CD4-positive, alpha-beta T cell (primary cell): ENCODE measurements around the gene RSBN1L. TPM values are rescaled to one million over a fixed set of nuclear protein-coding genes. Genes with fewer than 3 reads are reported as not detected.
"Not testable (repeated sequence)": the region's sequence is repeated elsewhere in the genome, so short reads cannot be mapped to it uniquely, and the experiment has no call there.

Experiments used
- ATAC-seq: fragments of 200-7000 bp; cut with Tn5 transposase; one replicate; pipeline ENCODE4 v1.10.0; 2022; ENCODE audit warnings: mild to moderate bottlenecking; ENCODE audit not compliant: poor library complexity
- CTCF ChIA-PET: fragments of 350-600 bp; sonication (Branson Sonifier 250); formaldehyde crosslinking; loops from one replicate; lab custom pipeline; 2021; ENCODE audit warnings: antibody characterized with exemption, inconsistent platforms; lab: Charles Lee
- POLR2A ChIA-PET: fragments of 350-600 bp; sonication (Branson Sonifier 250); formaldehyde crosslinking; loops from one replicate; lab custom pipeline; 2021; ENCODE audit warnings: antibody characterized with exemption, inconsistent platforms; lab: Charles Lee
- DNase-seq, 14 experiments: peaks; one replicate each; pipeline ENCODE4 v3.0.0-alpha.2; 2013 to 2020; ENCODE audit warnings: mixed read lengths in 2 of 14
- H3K27ac ChIP-seq, 2 donors: one replicate each; pipeline versions ENCODE4 v1.5.1 to v1.7.0; 2013; ENCODE audit warnings: low read length in 2 of 2, low read depth in 1 of 2, mild to moderate bottlenecking in 1 of 2
- H3K27me3 ChIP-seq, 2 experiments: 1 replicate in 1 of 2; 2 replicates in 1 of 2; pipeline versions ENCODE4 v1.6.1 to v1.7.0; 2013; ENCODE audit warnings: low read length in 2 of 2, control low read depth in 1 of 2, mild to moderate bottlenecking in 1 of 2, moderate library complexity in 1 of 2; ENCODE audit not compliant: insufficient read depth in 2 of 2, control insufficient read depth in 1 of 2
- H3K36me3 ChIP-seq: one replicate; pipeline ENCODE4 v1.6.1; 2013; ENCODE audit warnings: low read length, control low read depth; ENCODE audit not compliant: insufficient read depth
- H3K4me1 ChIP-seq: one replicate; pipeline ENCODE4 v1.6.1; 2013; ENCODE audit warnings: low read length, control low read depth; ENCODE audit not compliant: insufficient read depth
- H3K4me3 ChIP-seq: one replicate; pipeline ENCODE4 v1.5.1; 2013; ENCODE audit warnings: mild to moderate bottlenecking, low read length, moderate library complexity
- H3K9me3 ChIP-seq, 2 experiments: 1 replicate in 1 of 2; 2 replicates in 1 of 2; pipeline versions ENCODE4 v1.6.1 to v1.7.0; 2013; ENCODE audit warnings: low read length in 2 of 2, mild to moderate bottlenecking in 2 of 2, control low read depth in 1 of 2, moderate library complexity in 1 of 2; ENCODE audit not compliant: control insufficient read depth in 1 of 2, insufficient read depth in 1 of 2
- H3K27ac Mint-ChIP-seq: one replicate; pipeline ENCODE4 v1.8.0; 2020; ENCODE audit warnings: mixed read lengths
- H3K27me3 Mint-ChIP-seq: one replicate; pipeline ENCODE4 v1.8.0; 2021; ENCODE audit warnings: mixed read lengths
- H3K36me3 Mint-ChIP-seq: one replicate; pipeline ENCODE4 v1.8.0; 2021; ENCODE audit warnings: low read depth, mixed read lengths
- H3K4me1 Mint-ChIP-seq: one replicate; pipeline ENCODE4 v1.8.0; 2021; ENCODE audit warnings: low read depth, mixed read lengths
- H3K4me3 Mint-ChIP-seq: one replicate; pipeline ENCODE4 v1.8.0; 2020; ENCODE audit warnings: mild to moderate bottlenecking, mixed read lengths
- H3K9me3 Mint-ChIP-seq: one replicate; pipeline ENCODE4 v1.8.0; 2020; ENCODE audit warnings: mixed read lengths
- intact Hi-C, 2 experiments: fragments of 100-400 bp; cut with DNase I in 1 of 2; cut with micrococcal nuclease in 1 of 2; formaldehyde crosslinking; loops; one replicate each; pipeline versions ENCODE4 v1.15.1 to v1.9.0; 2023 to 2025; cut with DNase I, micrococcal nuclease
- total RNA-seq, 174 experiments: library from RNA in 2 of 174; stranded (reverse) in 2 of 174; gene quantifications; one replicate each; pipeline ENCODE4 v1.2.3 and lab custom pipeline; 2021 to 2026
- TF ChIP-seq, protein P1 (sequence below): fragments of 200-600 bp; IDR thresholded peaks from one replicate; pipeline ENCODE4 v1.8.0; 2022; ENCODE audit warnings: antibody characterized with exemption, mild to moderate bottlenecking

RSBN1L gene
- total RNA-seq, 2 experiments from 2014 or later, result 9.0 to 9.6 TPM

DNA sequence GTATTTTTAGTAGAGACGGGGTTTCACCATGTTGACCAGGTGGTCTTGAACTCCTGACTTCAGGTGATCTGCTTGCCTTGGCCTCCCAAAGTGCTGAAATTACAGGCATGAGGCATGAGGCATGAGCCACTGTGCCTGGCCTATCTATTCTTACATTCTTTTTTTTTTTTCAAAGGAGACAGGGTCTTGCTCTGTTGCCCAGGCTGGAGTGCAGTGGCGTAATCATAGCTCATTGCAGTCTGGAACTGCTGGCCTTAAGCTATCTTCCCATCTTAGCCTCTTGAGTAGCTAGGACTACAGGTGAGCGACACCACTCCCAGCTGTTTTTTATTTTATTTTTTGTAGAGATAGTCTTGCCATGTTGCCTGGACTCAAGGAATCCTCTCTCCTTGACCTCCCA, 20.5 kb downstream of the RSBN1L start:
- ChIA-PET POLR2A (interaction anchor here (0.7 kb wide), 2 partner anchors 21 to 907 kb away, joined by 3 to 5 read pairs; partner anchors contain the start of gene RSBN1L), CTCF (no interaction called here)
- TF ChIP-seq, protein P1, sequence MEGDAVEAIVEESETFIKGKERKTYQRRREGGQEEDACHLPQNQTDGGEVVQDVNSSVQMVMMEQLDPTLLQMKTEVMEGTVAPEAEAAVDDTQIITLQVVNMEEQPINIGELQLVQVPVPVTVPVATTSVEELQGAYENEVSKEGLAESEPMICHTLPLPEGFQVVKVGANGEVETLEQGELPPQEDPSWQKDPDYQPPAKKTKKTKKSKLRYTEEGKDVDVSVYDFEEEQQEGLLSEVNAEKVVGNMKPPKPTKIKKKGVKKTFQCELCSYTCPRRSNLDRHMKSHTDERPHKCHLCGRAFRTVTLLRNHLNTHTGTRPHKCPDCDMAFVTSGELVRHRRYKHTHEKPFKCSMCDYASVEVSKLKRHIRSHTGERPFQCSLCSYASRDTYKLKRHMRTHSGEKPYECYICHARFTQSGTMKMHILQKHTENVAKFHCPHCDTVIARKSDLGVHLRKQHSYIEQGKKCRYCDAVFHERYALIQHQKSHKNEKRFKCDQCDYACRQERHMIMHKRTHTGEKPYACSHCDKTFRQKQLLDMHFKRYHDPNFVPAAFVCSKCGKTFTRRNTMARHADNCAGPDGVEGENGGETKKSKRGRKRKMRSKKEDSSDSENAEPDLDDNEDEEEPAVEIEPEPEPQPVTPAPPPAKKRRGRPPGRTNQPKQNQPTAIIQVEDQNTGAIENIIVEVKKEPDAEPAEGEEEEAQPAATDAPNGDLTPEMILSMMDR, result no peak
- Mint-ChIP-seq H3K36me3 (peaks cover 37% of the 10 kb centered on the region), H3K27me3 (no peaks in the 10 kb centered on the region), H3K4me1 (peaks cover 66% of the 10 kb centered on the region), H3K27ac (no peak overlapping the region), H3K4me3 (no peak overlapping the region), H3K9me3 (no peaks in the 10 kb centered on the region)
- DNase-seq (no peak), ATAC-seq (no peak)
- Histone ChIP-seq H3K27ac (no peak overlapping the region), H3K4me1 (peaks cover 33% of the 10 kb centered on the region), H3K36me3 (peaks cover 5% of the 10 kb centered on the region), H3K4me3 (no peak overlapping the region), H3K27me3 (no peaks in the 10 kb centered on the region), H3K9me3 (no peaks in the 10 kb centered on the region)
- intact Hi-C loops, result loop anchor here in 1 of 2 experiments (5.0 kb wide), 1 partner anchor 35 kb away; no protein-coding TSS in a partner anchor

DNA sequence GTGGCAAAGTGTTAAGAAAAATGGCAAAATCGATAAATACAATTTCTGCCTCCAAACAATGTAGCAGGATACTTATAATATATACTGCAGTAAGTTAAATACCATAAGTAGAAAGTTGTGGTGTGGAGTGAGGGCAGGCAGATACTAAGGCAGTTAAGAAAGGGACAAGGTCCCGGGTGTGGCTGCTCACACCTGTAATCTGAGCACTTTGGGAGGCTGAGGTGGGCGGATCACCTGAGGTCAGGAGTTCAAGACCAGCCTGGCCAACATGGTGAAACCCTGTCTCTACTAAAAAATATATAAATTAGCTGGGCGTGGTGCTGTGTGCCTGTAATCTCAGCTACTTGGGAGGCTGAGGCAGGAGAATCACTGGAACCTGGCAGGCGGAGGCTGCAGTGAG, 21.3 kb downstream of the RSBN1L start:
- H3K27ac Mint-ChIP-seq, DNase-seq, POLR2A ChIA-PET, CTCF ChIA-PET, ATAC-seq, H3K27me3 Mint-ChIP-seq, H3K4me3 ChIP-seq, H3K9me3 Mint-ChIP-seq, H3K4me3 Mint-ChIP-seq, H3K36me3 ChIP-seq, H3K27ac ChIP-seq, H3K27me3 ChIP-seq, H3K9me3 ChIP-seq: not testable (repeated sequence)
- Mint-ChIP-seq H3K4me1 (peaks cover 64% of the 10 kb centered on the region), H3K36me3 (peaks cover 33% of the 10 kb centered on the region)
- intact Hi-C loops, result loop anchor here in 1 of 2 experiments (5.0 kb wide), 1 partner anchor 35 kb away; no protein-coding TSS in a partner anchor
- H3K4me1 ChIP-seq, result peaks cover 29% of the 10 kb centered on the region

- CTCF ChIA-PET, result interaction anchor here (1.3 kb wide), 1 partner anchor 31 kb away, joined by 3 read pairs; the partner anchor contains the start of gene RSBN1L
- Mint-ChIP-seq H3K9me3 (no peaks in the 10 kb centered on the region), H3K27me3 (no peaks in the 10 kb centered on the region), H3K4me3 (peak overlapping the region; percentile 32), H3K36me3 (peaks cover 11% of the 10 kb centered on the region), H3K4me1 (peaks cover 55% of the 10 kb centered on the region), H3K27ac (peak overlapping the region; percentile 80)
- ATAC-seq (no peak), DNase-seq (no peak)
- Histone ChIP-seq H3K27me3 (no peaks in the 10 kb centered on the region), H3K27ac (no peak overlapping the region), H3K36me3 (no peaks in the 10 kb centered on the region), H3K9me3 (no peaks in the 10 kb centered on the region), H3K4me1 (peaks cover 34% of the 10 kb centered on the region), H3K4me3 (no peak overlapping the region)
- intact Hi-C loops, result no loop called here
- POLR2A ChIA-PET, result interaction anchor here (0.7 to 1.6 kb wide), 2 partner anchors 31 to 115 kb away, joined by 3 read pairs; partner anchors contain the start of gene RSBN1L
- TF ChIP-seq, protein P1, result no peak
Measured at GRCh38 chr7:77727527-77727926, 31.3 kb downstream of the RSBN1L start.
